Measurements from ENCODE around the gene MAP1LC3B2.

Gene MAP1LC3B2

DNA sequence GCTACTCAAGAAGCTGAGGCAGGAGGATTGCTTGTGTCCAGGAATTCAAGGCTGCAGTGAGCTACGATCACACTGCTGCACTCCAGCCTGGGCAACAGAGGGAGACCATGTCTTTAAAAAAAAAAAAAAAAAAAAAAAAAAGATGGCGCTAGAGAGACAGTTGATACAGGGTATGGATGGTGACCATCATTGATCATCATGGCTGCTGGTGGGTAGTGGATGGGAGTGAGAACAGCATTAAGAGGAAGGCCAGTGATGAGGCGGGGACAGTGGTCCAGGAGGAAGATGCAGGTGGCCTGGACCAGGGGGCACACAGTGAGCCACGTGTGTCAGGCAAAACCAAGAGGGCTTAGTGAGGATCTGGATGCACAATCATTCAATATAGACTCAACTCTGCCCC, 26.8 kb upstream of the MAP1LC3B2 start:
- no peaks in the 10 kb centered on the region for H3K36me3 Mint-ChIP-seq
- H3K4me3 Mint-ChIP-seq = peak overlapping the region; percentile 66
- CTCF ChIA-PET = interaction anchor here (0.7 kb wide), 1 partner anchor 21 kb away, joined by 4 read pairs; no protein-coding TSS in a partner anchor
- DNase-seq = no peak
- peak overlapping the region; percentile 14 for H3K27ac Mint-ChIP-seq
- H3K27me3 Mint-ChIP-seq = peaks cover 55% of the 10 kb centered on the region
- peaks cover 2% of the 10 kb centered on the region for H3K9me3 Mint-ChIP-seq
- peaks cover 20% of the 10 kb centered on the region for H3K4me1 Mint-ChIP-seq

DNA sequence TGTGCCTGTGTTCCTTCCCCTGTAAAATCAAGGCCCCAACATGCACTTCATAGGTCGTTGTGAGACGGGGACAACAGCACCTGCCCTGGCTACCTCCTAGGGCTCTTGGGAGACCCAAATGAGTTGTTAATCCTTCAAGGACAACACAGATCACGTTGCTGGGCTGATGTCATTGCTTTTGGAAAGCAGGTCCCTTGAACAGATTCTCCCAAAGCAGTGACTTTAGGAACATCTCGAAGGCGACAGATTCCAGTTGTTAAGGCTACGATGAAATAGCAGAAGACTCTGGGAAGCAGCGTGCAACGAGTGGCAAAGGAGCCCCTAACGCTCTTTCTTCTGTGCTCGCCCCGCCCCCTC, 26.2 kb upstream of the MAP1LC3B2 start:
- Mint-ChIP-seq H3K27ac (no peak overlapping the region), H3K36me3 (no peaks in the 10 kb centered on the region), H3K4me1 (peaks cover 23% of the 10 kb centered on the region), H3K27me3 (peaks cover 52% of the 10 kb centered on the region), H3K9me3 (peaks cover 2% of the 10 kb centered on the region), H3K4me3 (peak overlapping the region; percentile 66)
- DNase-seq = no peak
- CTCF ChIA-PET = interaction anchor here (1.1 to 1.4 kb wide), 3 partner anchors 25 to 257 kb away, joined by 3 to 5 read pairs (median 4); no protein-coding TSS in a partner anchor

GRCh38 chr12:116533343-116534251, 25.6 kb upstream of the MAP1LC3B2 start:
- H3K27ac Mint-ChIP-seq = no peak overlapping the region
- CTCF ChIA-PET = interaction anchor here (1.1 to 1.5 kb wide), 4 partner anchors 25 to 257 kb away, joined by 3 to 5 read pairs (median 4); no protein-coding TSS in a partner anchor
- H3K4me1 Mint-ChIP-seq = peaks cover 27% of the 10 kb centered on the region
- H3K9me3 Mint-ChIP-seq = peaks cover 2% of the 10 kb centered on the region
- no peaks in the 10 kb centered on the region for H3K36me3 Mint-ChIP-seq
- H3K4me3 Mint-ChIP-seq = peak overlapping the region; percentile 66
- H3K27me3 Mint-ChIP-seq = peaks cover 50% of the 10 kb centered on the region
- peak; percentile 78 for DNase-seq

- Mint-ChIP-seq H3K27me3 (peaks cover 58% of the 10 kb centered on the region), H3K4me1 (peaks cover 27% of the 10 kb centered on the region), H3K27ac (no peak overlapping the region), H3K4me3 (peak overlapping the region; percentile 66), H3K36me3 (no peaks in the 10 kb centered on the region), H3K9me3 (peaks cover 2% of the 10 kb centered on the region)
- DNase-seq = peak; percentile 29
- CTCF ChIA-PET = interaction anchor here (1.1 to 1.5 kb wide), 2 partner anchors 26 to 258 kb away, joined by 3 read pairs; no protein-coding TSS in a partner anchor
Measured at GRCh38 chr12:116534311-116535121, 24.7 kb upstream of the MAP1LC3B2 start.

DNA sequence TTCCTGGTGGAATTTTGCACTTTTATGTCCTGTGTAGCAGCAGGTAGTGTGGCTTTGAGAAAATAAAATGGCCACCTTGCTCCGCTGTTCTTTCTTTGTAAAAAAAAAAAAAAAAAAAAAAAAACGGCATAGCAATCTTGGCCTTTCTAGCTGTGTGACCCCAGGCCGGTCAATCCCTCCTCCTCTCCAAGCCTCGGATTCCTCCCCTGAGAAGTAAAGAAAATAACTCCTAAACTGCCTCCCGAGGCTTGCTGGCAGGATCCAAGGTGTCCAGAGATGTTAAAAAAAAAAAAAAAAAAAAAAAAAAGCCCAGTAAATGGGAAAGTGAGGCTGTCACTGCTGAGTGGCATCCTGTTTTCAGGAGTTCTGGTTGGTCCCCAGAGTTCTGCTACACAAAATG, 23.9 kb upstream of the MAP1LC3B2 start:
- no peak overlapping the region for H3K27ac Mint-ChIP-seq
- H3K27me3 Mint-ChIP-seq = peaks cover 59% of the 10 kb centered on the region
- H3K9me3 Mint-ChIP-seq = peaks cover 2% of the 10 kb centered on the region
- H3K4me3 Mint-ChIP-seq = no peak overlapping the region
- CTCF ChIA-PET = no interaction called here
- no peaks in the 10 kb centered on the region for H3K36me3 Mint-ChIP-seq
- no peak for DNase-seq
- peaks cover 27% of the 10 kb centered on the region for H3K4me1 Mint-ChIP-seq

- H3K27me3 Mint-ChIP-seq = peaks cover 48% of the 10 kb centered on the region
- DNase-seq = no peak
- peaks cover 2% of the 10 kb centered on the region for H3K9me3 Mint-ChIP-seq
- CTCF ChIA-PET = interaction anchor here (0.7 kb wide), 1 partner anchor 270 kb away, joined by 3 read pairs; no protein-coding TSS in a partner anchor
- H3K4me3 Mint-ChIP-seq = no peak overlapping the region
- H3K27ac Mint-ChIP-seq = no peak overlapping the region
- H3K4me1 Mint-ChIP-seq = peaks cover 27% of the 10 kb centered on the region
- no peaks in the 10 kb centered on the region for H3K36me3 Mint-ChIP-seq
Measured at GRCh38 chr12:116537101-116537904, 21.9 kb upstream of the MAP1LC3B2 start.

- Mint-ChIP-seq H3K27me3 (peaks cover 45% of the 10 kb centered on the region), H3K27ac (no peak overlapping the region), H3K9me3 (no peaks in the 10 kb centered on the region), H3K4me3 (no peak overlapping the region), H3K4me1 (peaks cover 19% of the 10 kb centered on the region), H3K36me3 (no peaks in the 10 kb centered on the region)
- DNase-seq = no peak
- CTCF ChIA-PET = no interaction called here
Measured at GRCh38 chr12:116538076-116538591, 21.0 kb upstream of the MAP1LC3B2 start.

- Mint-ChIP-seq H3K9me3 (no peaks in the 10 kb centered on the region), H3K4me3 (no peak overlapping the region), H3K27me3 (peaks cover 41% of the 10 kb centered on the region), H3K36me3 (no peaks in the 10 kb centered on the region), H3K27ac (no peak overlapping the region), H3K4me1 (peaks cover 14% of the 10 kb centered on the region)
- DNase-seq = no peak
- CTCF ChIA-PET = no interaction called here
Measured at GRCh38 chr12:116538682-116539305, 20.4 kb upstream of the MAP1LC3B2 start.

- Mint-ChIP-seq H3K27ac (no peak overlapping the region), H3K4me3 (no peak overlapping the region), H3K27me3 (peaks cover 45% of the 10 kb centered on the region), H3K9me3 (no peaks in the 10 kb centered on the region), H3K4me1 (peaks cover 9% of the 10 kb centered on the region), H3K36me3 (no peaks in the 10 kb centered on the region)
- CTCF ChIA-PET = no interaction called here
- DNase-seq = no peak
Measured at GRCh38 chr12:116539361-116539771, 19.8 kb upstream of the MAP1LC3B2 start.

- no peaks in the 10 kb centered on the region for H3K9me3 Mint-ChIP-seq
- no peak overlapping the region for H3K4me3 Mint-ChIP-seq
- H3K4me1 Mint-ChIP-seq = peaks cover 7% of the 10 kb centered on the region
- H3K36me3 Mint-ChIP-seq = no peaks in the 10 kb centered on the region
- CTCF ChIA-PET = no interaction called here
- H3K27me3 Mint-ChIP-seq = peaks cover 47% of the 10 kb centered on the region
- no peak for DNase-seq
- no peak overlapping the region for H3K27ac Mint-ChIP-seq
Measured at GRCh38 chr12:116539905-116540482, 19.2 kb upstream of the MAP1LC3B2 start.

DNA sequence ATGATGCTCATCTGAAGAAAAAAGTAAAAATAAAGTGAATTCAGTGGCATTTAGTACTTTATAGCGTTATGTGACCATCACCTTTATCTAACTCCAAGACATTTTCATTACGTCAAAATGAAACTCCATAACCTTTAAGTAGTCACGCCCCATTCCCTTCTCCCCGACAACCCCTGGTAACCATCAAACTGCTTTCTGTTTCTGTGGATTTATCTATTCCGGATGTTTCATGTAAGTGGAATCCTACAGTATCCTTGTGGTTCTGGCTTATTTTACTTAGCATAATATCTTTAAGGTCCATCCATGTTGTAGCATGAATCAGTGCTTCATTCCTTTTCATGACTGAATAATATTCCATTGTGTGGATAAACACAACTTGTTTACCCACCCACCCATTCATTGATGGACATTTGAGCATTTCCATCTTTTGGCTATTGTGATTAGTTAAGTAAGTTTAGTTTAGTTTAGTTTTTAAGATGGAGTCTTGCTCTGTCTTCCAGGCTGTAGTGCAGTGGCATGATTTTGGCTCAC, 18.5 kb upstream of the MAP1LC3B2 start:
- Mint-ChIP-seq H3K4me1 (peaks cover 7% of the 10 kb centered on the region), H3K27me3 (peaks cover 49% of the 10 kb centered on the region), H3K27ac (no peak overlapping the region), H3K9me3 (no peaks in the 10 kb centered on the region), H3K36me3 (no peaks in the 10 kb centered on the region), H3K4me3 (no peak overlapping the region)
- no peak for DNase-seq
- CTCF ChIA-PET = no interaction called here

- peaks cover 51% of the 10 kb centered on the region for H3K27me3 Mint-ChIP-seq
- peaks cover 7% of the 10 kb centered on the region for H3K4me1 Mint-ChIP-seq
- H3K36me3 Mint-ChIP-seq = no peaks in the 10 kb centered on the region
- no peaks in the 10 kb centered on the region for H3K9me3 Mint-ChIP-seq
- H3K27ac Mint-ChIP-seq = no peak overlapping the region
- H3K4me3 Mint-ChIP-seq = no peak overlapping the region
- CTCF ChIA-PET = no interaction called here
- DNase-seq = no peak
Measured at GRCh38 chr12:116541547-116542344, 17.4 kb upstream of the MAP1LC3B2 start.
